Endodermal cell (in vitro differentiated cells): ENCODE measurements around the gene TLCD3A. TPM values are rescaled to one million over a fixed set of nuclear protein-coding genes. Genes with fewer than 3 reads are reported as not detected.
"Not testable (repeated sequence)": the region's sequence is repeated elsewhere in the genome, so short reads cannot be mapped to it uniquely, and the experiment has no call there.

Experiments used
- DNase-seq: peaks from one replicate; pipeline ENCODE4 v3.0.0-alpha.2; 2017
- H3K27ac ChIP-seq: 2 replicates; pipeline ENCODE4 v1.5.1; 2013; ENCODE audit warnings: mild to moderate bottlenecking, low read depth, low read length, moderate library complexity
- H3K27me3 ChIP-seq: 2 replicates; pipeline ENCODE4 v1.6.1; 2013; ENCODE audit warnings: mild to moderate bottlenecking, low read length, moderate library complexity; ENCODE audit not compliant: insufficient read depth, control insufficient read depth, poor library complexity, severe bottlenecking
- H3K36me3 ChIP-seq: 2 replicates; pipeline ENCODE4 v1.7.0; 2013; ENCODE audit warnings: mild to moderate bottlenecking, low read length, moderate library complexity; ENCODE audit not compliant: control insufficient read depth, insufficient read depth
- H3K4me1 ChIP-seq: one replicate; pipeline ENCODE4 v1.7.0; 2013; ENCODE audit warnings: low read length; ENCODE audit not compliant: control insufficient read depth, insufficient read depth
- H3K4me3 ChIP-seq: 2 replicates; pipeline ENCODE4 v1.5.1; 2013; ENCODE audit warnings: mild to moderate bottlenecking, low read length, moderate library complexity
- H3K9ac ChIP-seq: 2 replicates; pipeline ENCODE4 v1.6.1; 2013; ENCODE audit warnings: mild to moderate bottlenecking, low read length, moderate library complexity; ENCODE audit not compliant: poor library complexity, severe bottlenecking; ENCODE audit errors: extremely low read depth
- H3K9me3 ChIP-seq: 2 replicates; pipeline ENCODE4 v1.6.1; 2013; ENCODE audit warnings: mild to moderate bottlenecking, low read length, moderate library complexity; ENCODE audit not compliant: control insufficient read depth
- H3K27ac Mint-ChIP-seq: 2 replicates; pipeline ENCODE4 v1.8.0; 2020; ENCODE audit warnings: mixed read lengths
- H3K27me3 Mint-ChIP-seq: 2 replicates; pipeline ENCODE4 v1.8.0; 2021; ENCODE audit warnings: mild to moderate bottlenecking, mixed read lengths; ENCODE audit not compliant: insufficient read depth
- H3K36me3 Mint-ChIP-seq: 2 replicates; pipeline ENCODE4 v1.8.0; 2020; ENCODE audit warnings: low read depth, mixed read lengths
- H3K4me1 Mint-ChIP-seq: 2 replicates; pipeline ENCODE4 v1.8.0; 2020; ENCODE audit warnings: mixed read lengths
- H3K4me3 Mint-ChIP-seq: 2 replicates; pipeline ENCODE4 v1.8.0; 2020; ENCODE audit warnings: mild to moderate bottlenecking, moderate library complexity, mixed read lengths
- H3K9me3 Mint-ChIP-seq: 2 replicates; pipeline ENCODE4 v1.8.0; 2020; ENCODE audit warnings: mild to moderate bottlenecking, mixed read lengths
- WGBS, 2 experiments: methylation state at CpG; one replicate each; pipeline versions ENCODE4 v1.1.5 to v1.1.7; 2013; ENCODE audit warnings: missing lambda C conversion rate in 2 of 2, mixed read lengths in 1 of 2; ENCODE audit not compliant: insufficient coverage in 1 of 2, insufficient read length in 1 of 2; 5-methylcytosine and 5-hydroxymethylcytosine counted together
- total RNA-seq, 2 donors: library from RNA; stranded (reverse); fragmentation: NEBNext Ultra II Directional in 1 of 2; extraction: Animal tissue kit (Norgen Biotek cat#: 25700) in 1 of 2; gene quantifications; 2 replicates in 1 of 2; 3 replicates in 1 of 2; pipeline ENCODE4 v1.2.1, GENCODE V29; 2021
- TF ChIP-seq, protein P1 (sequence below): fragments of 200-600 bp; sonication (generic); conservative IDR thresholded peaks from 2 replicates; pipeline ENCODE4 v1.5.0; 2021; ENCODE audit warnings: antibody characterized with exemption, mild to moderate bottlenecking

The TLCD3A gene
- total RNA-seq, 2 donors from 2014 or later = 16.6 to 28.8 TPM

DNA sequence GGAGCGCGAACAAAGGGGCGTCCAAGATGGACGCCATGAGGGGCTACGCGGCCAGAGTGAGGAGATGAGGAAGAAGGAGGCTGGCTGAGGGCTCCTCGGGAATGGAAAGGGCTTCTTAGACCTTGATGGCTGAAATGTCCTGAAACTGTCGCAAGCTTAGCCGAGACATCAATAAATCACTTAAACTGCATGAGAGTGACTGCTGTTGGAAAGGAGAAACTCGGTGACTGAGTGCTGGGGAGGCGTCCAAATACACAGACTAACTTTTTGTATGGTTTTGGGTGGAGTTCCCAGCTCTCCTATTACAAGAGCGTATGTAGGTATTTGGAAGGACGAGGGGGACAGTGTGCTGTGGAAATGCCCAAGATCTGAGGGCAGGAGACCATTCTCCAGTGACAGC, 21.0 kb downstream of the TLCD3A start:
- Histone ChIP-seq H3K4me1 (peaks cover 4% of the 10 kb centered on the region), H3K4me3 (no peak overlapping the region), H3K27me3 (no peaks in the 10 kb centered on the region), H3K27ac (no peak overlapping the region), H3K9me3 (peaks cover 33% of the 10 kb centered on the region), H3K9ac (no peak overlapping the region), H3K36me3 (peaks cover 47% of the 10 kb centered on the region)
- Mint-ChIP-seq H3K4me3 (peak overlapping the region; percentile 29), H3K9me3 (peaks cover 12% of the 10 kb centered on the region), H3K27ac (peak overlapping the region; percentile 15), H3K27me3 (no peaks in the 10 kb centered on the region), H3K4me1 (peaks cover 36% of the 10 kb centered on the region), H3K36me3 (peaks cover 45% of the 10 kb centered on the region)
- TF ChIP-seq, protein P1, sequence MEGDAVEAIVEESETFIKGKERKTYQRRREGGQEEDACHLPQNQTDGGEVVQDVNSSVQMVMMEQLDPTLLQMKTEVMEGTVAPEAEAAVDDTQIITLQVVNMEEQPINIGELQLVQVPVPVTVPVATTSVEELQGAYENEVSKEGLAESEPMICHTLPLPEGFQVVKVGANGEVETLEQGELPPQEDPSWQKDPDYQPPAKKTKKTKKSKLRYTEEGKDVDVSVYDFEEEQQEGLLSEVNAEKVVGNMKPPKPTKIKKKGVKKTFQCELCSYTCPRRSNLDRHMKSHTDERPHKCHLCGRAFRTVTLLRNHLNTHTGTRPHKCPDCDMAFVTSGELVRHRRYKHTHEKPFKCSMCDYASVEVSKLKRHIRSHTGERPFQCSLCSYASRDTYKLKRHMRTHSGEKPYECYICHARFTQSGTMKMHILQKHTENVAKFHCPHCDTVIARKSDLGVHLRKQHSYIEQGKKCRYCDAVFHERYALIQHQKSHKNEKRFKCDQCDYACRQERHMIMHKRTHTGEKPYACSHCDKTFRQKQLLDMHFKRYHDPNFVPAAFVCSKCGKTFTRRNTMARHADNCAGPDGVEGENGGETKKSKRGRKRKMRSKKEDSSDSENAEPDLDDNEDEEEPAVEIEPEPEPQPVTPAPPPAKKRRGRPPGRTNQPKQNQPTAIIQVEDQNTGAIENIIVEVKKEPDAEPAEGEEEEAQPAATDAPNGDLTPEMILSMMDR = no peak
- DNase-seq = no peak
- 92 to 93% methylated on average over 11 to 13 of the region's 13 CpGs for WGBS, 2 experiments

- not testable (repeated sequence) for H3K4me3 Mint-ChIP-seq, DNase-seq, H3K4me1 ChIP-seq, H3K4me3 ChIP-seq, H3K27me3 Mint-ChIP-seq, H3K27me3 ChIP-seq, H3K9ac ChIP-seq, H3K9me3 Mint-ChIP-seq, H3K27ac ChIP-seq
- Mint-ChIP-seq H3K36me3 (peaks cover 47% of the 10 kb centered on the region), H3K27ac (peak overlapping the region; percentile 72), H3K4me1 (peaks cover 36% of the 10 kb centered on the region)
- Histone ChIP-seq H3K36me3 (peaks cover 54% of the 10 kb centered on the region), H3K9me3 (peaks cover 22% of the 10 kb centered on the region)
- 93 to 99% methylated on average over 8 to 9 of the region's 9 CpGs for WGBS, 2 experiments
These were observed 23.0 kb downstream of the TLCD3A start for GRCh38 chr17:755319-755961.

- H3K9me3 Mint-ChIP-seq, H3K27me3 Mint-ChIP-seq, H3K4me3 Mint-ChIP-seq, H3K9ac ChIP-seq, H3K27me3 ChIP-seq, H3K27ac ChIP-seq, H3K4me1 ChIP-seq, H3K4me3 ChIP-seq: not testable (repeated sequence)
- Histone ChIP-seq H3K9me3 (peaks cover 20% of the 10 kb centered on the region), H3K36me3 (peaks cover 60% of the 10 kb centered on the region)
- Mint-ChIP-seq H3K4me1 (peaks cover 32% of the 10 kb centered on the region), H3K36me3 (peaks cover 52% of the 10 kb centered on the region), H3K27ac (peak overlapping the region; percentile 72)
- DNase-seq = peak; percentile 68
- WGBS, 2 experiments = 85 to 96% methylated on average over 5 to 14 of the region's 15 CpGs
These were observed 23.7 kb downstream of the TLCD3A start for GRCh38 chr17:756010-756567.

- peaks cover 11% of the 10 kb centered on the region for H3K4me1 Mint-ChIP-seq
- Histone ChIP-seq H3K4me1 (no peaks in the 10 kb centered on the region), H3K27ac (no peak overlapping the region), H3K4me3 (no peak overlapping the region), H3K9ac (no peak overlapping the region), H3K27me3 (no peaks in the 10 kb centered on the region), H3K36me3 (peaks cover 87% of the 10 kb centered on the region), H3K9me3 (peaks cover 20% of the 10 kb centered on the region)
- TF ChIP-seq, protein P1 = no peak
- no peak overlapping the region for H3K27ac Mint-ChIP-seq
- H3K27me3 Mint-ChIP-seq = no peaks in the 10 kb centered on the region
- 96 to 97% methylated on average over 4 to 5 of the region's 5 CpGs for WGBS, 2 experiments
- H3K9me3 Mint-ChIP-seq = peaks cover 7% of the 10 kb centered on the region
- no peak overlapping the region for H3K4me3 Mint-ChIP-seq
- H3K36me3 Mint-ChIP-seq = peaks cover 70% of the 10 kb centered on the region
- DNase-seq = no peak
These were observed 27.6 kb downstream of the TLCD3A start for GRCh38 chr17:759964-760363.
